T-helper 17 cell (primary cell): ENCODE data around the gene HMG20A. TPM values are rescaled to one million over a fixed set of nuclear protein-coding genes. Genes with fewer than 3 reads are reported as not detected.

Experiments
- ATAC-seq: fragments of 150-1000 bp; cut with Tn5 transposase; 2 replicates; pipeline ENCODE4 v1.10.0; 2021; ENCODE audit warnings: mild to moderate bottlenecking, moderate library complexity
- DNase-seq, 3 donors: peaks; one replicate each; pipeline versions ENCODE4 v3.0.0 to v3.0.0-alpha.2; 2020 to 2021
- H3K9me3 ChIP-seq: one replicate; pipeline ENCODE4 v1.7.0; 2013; ENCODE audit warnings: low read length, mild to moderate bottlenecking; ENCODE audit not compliant: control insufficient read depth, poor library complexity, severe bottlenecking
- H3K27ac Mint-ChIP-seq: one replicate; pipeline ENCODE4 v1.8.0; 2022; ENCODE audit warnings: mild to moderate bottlenecking, moderate library complexity, mixed read lengths
- H3K27me3 Mint-ChIP-seq: one replicate; pipeline ENCODE4 v1.8.0; 2022; ENCODE audit warnings: mixed read lengths
- H3K36me3 Mint-ChIP-seq: one replicate; pipeline ENCODE4 v1.8.0; 2022; ENCODE audit warnings: low read depth, mixed read lengths
- H3K4me1 Mint-ChIP-seq: one replicate; pipeline ENCODE4 v1.8.0; 2022; ENCODE audit warnings: mild to moderate bottlenecking, mixed read lengths
- H3K4me3 Mint-ChIP-seq: one replicate; pipeline ENCODE4 v1.8.0; 2022; ENCODE audit warnings: mild to moderate bottlenecking, moderate library complexity, mixed read lengths
- total RNA-seq, 4 donors: library from RNA in 2 of 4; stranded (reverse) in 2 of 4; gene quantifications; one replicate each; pipeline ENCODE4 v1.2.3 and lab custom pipeline; 2022 to 2026

The HMG20A gene
- total RNA-seq, 2 donors from 2014 or later = 22.3 to 30.6 TPM

- DNase-seq (no peak), ATAC-seq (no peak)
- no peaks in the 10 kb centered on the region for H3K9me3 ChIP-seq
- Mint-ChIP-seq H3K4me3 (no peak overlapping the region), H3K4me1 (peaks cover 4% of the 10 kb centered on the region), H3K36me3 (peaks cover 12% of the 10 kb centered on the region), H3K27ac (no peak overlapping the region), H3K27me3 (no peaks in the 10 kb centered on the region)
These were observed 60.4 kb downstream of the HMG20A start for GRCh38 chr15:77480859-77481633.

GRCh38 chr15:77481670-77482069 lies 61.0 kb downstream of the HMG20A start:
- DNase-seq = no peak
- no peaks in the 10 kb centered on the region for H3K27me3 Mint-ChIP-seq
- no peak overlapping the region for H3K4me3 Mint-ChIP-seq
- no peak overlapping the region for H3K27ac Mint-ChIP-seq
- H3K9me3 ChIP-seq = no peaks in the 10 kb centered on the region
- H3K4me1 Mint-ChIP-seq = peaks cover 5% of the 10 kb centered on the region
- H3K36me3 Mint-ChIP-seq = peaks cover 12% of the 10 kb centered on the region
- no peak for ATAC-seq

- Mint-ChIP-seq H3K27ac (no peak overlapping the region), H3K4me1 (peaks cover 14% of the 10 kb centered on the region), H3K4me3 (no peak overlapping the region), H3K27me3 (no peaks in the 10 kb centered on the region), H3K36me3 (peaks cover 12% of the 10 kb centered on the region)
- H3K9me3 ChIP-seq = no peaks in the 10 kb centered on the region
- DNase-seq (no peak), ATAC-seq (no peak)
These were observed 61.9 kb downstream of the HMG20A start for GRCh38 chr15:77482570-77482969.

- Mint-ChIP-seq H3K4me1 (peaks cover 17% of the 10 kb centered on the region), H3K36me3 (peaks cover 12% of the 10 kb centered on the region), H3K27ac (no peak overlapping the region), H3K27me3 (no peaks in the 10 kb centered on the region), H3K4me3 (no peak overlapping the region)
- DNase-seq (no peak), ATAC-seq (no peak)
- no peaks in the 10 kb centered on the region for H3K9me3 ChIP-seq
These were observed 62.9 kb downstream of the HMG20A start for GRCh38 chr15:77483425-77484140.

- no peak overlapping the region for H3K4me3 Mint-ChIP-seq
- no peaks in the 10 kb centered on the region for H3K9me3 ChIP-seq
- no peaks in the 10 kb centered on the region for H3K27me3 Mint-ChIP-seq
- ATAC-seq (no peak), DNase-seq (no peak)
- peak overlapping the region; percentile 65 for H3K27ac Mint-ChIP-seq
- H3K4me1 Mint-ChIP-seq = peaks cover 17% of the 10 kb centered on the region
- peaks cover 12% of the 10 kb centered on the region for H3K36me3 Mint-ChIP-seq
These were observed 64.3 kb downstream of the HMG20A start for GRCh38 chr15:77484994-77485393.

GRCh38 chr15:77486542-77487468 lies 66.1 kb downstream of the HMG20A start:
- Mint-ChIP-seq H3K27ac (no peak overlapping the region), H3K27me3 (no peaks in the 10 kb centered on the region), H3K36me3 (peaks cover 12% of the 10 kb centered on the region), H3K4me1 (peaks cover 17% of the 10 kb centered on the region), H3K4me3 (no peak overlapping the region)
- ATAC-seq (no peak), DNase-seq (no peak)
- no peaks in the 10 kb centered on the region for H3K9me3 ChIP-seq

- Mint-ChIP-seq H3K4me3 (peak overlapping the region; percentile 1), H3K4me1 (peaks cover 20% of the 10 kb centered on the region), H3K36me3 (peaks cover 12% of the 10 kb centered on the region), H3K27me3 (no peaks in the 10 kb centered on the region), H3K27ac (no peak overlapping the region)
- no peak for ATAC-seq
- H3K9me3 ChIP-seq = no peaks in the 10 kb centered on the region
- DNase-seq = no peak
These were observed 66.8 kb downstream of the HMG20A start for GRCh38 chr15:77487469-77487842.

- no peak for ATAC-seq
- no peak overlapping the region for H3K4me3 Mint-ChIP-seq
- H3K36me3 Mint-ChIP-seq = peaks cover 9% of the 10 kb centered on the region
- no peaks in the 10 kb centered on the region for H3K27me3 Mint-ChIP-seq
- peaks cover 23% of the 10 kb centered on the region for H3K4me1 Mint-ChIP-seq
- H3K27ac Mint-ChIP-seq = no peak overlapping the region
- no peak for DNase-seq
- no peaks in the 10 kb centered on the region for H3K9me3 ChIP-seq
These were observed 67.2 kb downstream of the HMG20A start for GRCh38 chr15:77487888-77488287.

- H3K9me3 ChIP-seq = no peaks in the 10 kb centered on the region
- Mint-ChIP-seq H3K4me1 (peaks cover 33% of the 10 kb centered on the region), H3K36me3 (peaks cover 4% of the 10 kb centered on the region), H3K27ac (peak overlapping the region; percentile 54), H3K4me3 (no peak overlapping the region), H3K27me3 (no peaks in the 10 kb centered on the region)
- DNase-seq = no peak
- ATAC-seq = no peak
These were observed 69.0 kb downstream of the HMG20A start for GRCh38 chr15:77489647-77490046.

GRCh38 chr15:77493324-77493907 lies 72.7 kb downstream of the HMG20A start:
- Mint-ChIP-seq H3K27me3 (no peaks in the 10 kb centered on the region), H3K4me1 (peaks cover 18% of the 10 kb centered on the region), H3K27ac (peak overlapping the region; percentile 77), H3K36me3 (peaks cover 2% of the 10 kb centered on the region), H3K4me3 (no peak overlapping the region)
- H3K9me3 ChIP-seq = no peaks in the 10 kb centered on the region
- DNase-seq (no peak), ATAC-seq (peak; percentile 62)

GRCh38 chr15:77494073-77494867 lies 73.6 kb downstream of the HMG20A start:
- Mint-ChIP-seq H3K27ac (peak overlapping the region; percentile 77), H3K36me3 (peaks cover 5% of the 10 kb centered on the region), H3K4me1 (peaks cover 18% of the 10 kb centered on the region), H3K27me3 (no peaks in the 10 kb centered on the region), H3K4me3 (no peak overlapping the region)
- no peak for DNase-seq
- no peak for ATAC-seq
- H3K9me3 ChIP-seq = no peaks in the 10 kb centered on the region

- no peak overlapping the region for H3K4me3 Mint-ChIP-seq
- H3K4me1 Mint-ChIP-seq = peaks cover 18% of the 10 kb centered on the region
- DNase-seq (no peak), ATAC-seq (no peak)
- no peaks in the 10 kb centered on the region for H3K9me3 ChIP-seq
- no peaks in the 10 kb centered on the region for H3K27me3 Mint-ChIP-seq
- no peak overlapping the region for H3K27ac Mint-ChIP-seq
- H3K36me3 Mint-ChIP-seq = peaks cover 8% of the 10 kb centered on the region
These were observed 74.3 kb downstream of the HMG20A start for GRCh38 chr15:77494964-77495363.
